ENCODE measurements around the gene SUPT3H.

- no peak for TF ChIP-seq POLR2AphosphoS5 (IDR thresholded peaks at IDR 0.05; ENCODE audit: borderline replicate concordance, low read depth, low read length)
- TF ChIP-seq EZH2 (IDR thresholded peaks at IDR 0.05): no peak
- no peak for TF ChIP-seq FOXP2 (optimal IDR thresholded peaks at IDR 0.05; ENCODE audit: control extremely low read depth, extremely low read length, insufficient read depth)
These were observed 418.1 kb downstream of the SUPT3H start for GRCh38 chr6:44959651-44960050.

Data from SK-N-MC (cell line).